DOHH2 (cell line): Measurements from ENCODE around the gene GCKR.

Experiments used
- H3F3A ChIP-seq: fragments of 200-600 bp; sonication (generic), shearing (Covaris generic); 2 replicates; pipeline ENCODE4 v1.6.0; 2016; ENCODE audit warnings: antibody characterized with exemption, mild to moderate bottlenecking; ENCODE audit not compliant: control insufficient read depth, insufficient read depth
- H3K27ac ChIP-seq: fragments of 200-600 bp; sonication (generic); 2 replicates; pipeline ENCODE4 v1.5.1; 2014; ENCODE audit warnings: low read depth, mild to moderate bottlenecking, low read length, moderate library complexity
- H3K27me3 ChIP-seq: fragments of 200-600 bp; sonication (generic); 2 replicates; pipeline ENCODE4 v1.6.1; 2014; ENCODE audit warnings: mild to moderate bottlenecking, low read length, mixed read lengths; ENCODE audit not compliant: control insufficient read depth
- H3K36me3 ChIP-seq: fragments of 200-600 bp; sonication (generic); 2 replicates; pipeline ENCODE4 v1.6.1; 2014; ENCODE audit warnings: mild to moderate bottlenecking, low read length, moderate library complexity, mixed read lengths; ENCODE audit not compliant: control insufficient read depth
- H3K4me1 ChIP-seq: fragments of 200-600 bp; sonication (generic); 2 replicates; pipeline ENCODE4 v1.6.1; 2014; ENCODE audit warnings: mild to moderate bottlenecking, low read length, mixed read lengths; ENCODE audit not compliant: control insufficient read depth
- H3K4me2 ChIP-seq: fragments of 200-600 bp; sonication (generic); 2 replicates; pipeline ENCODE4 v1.6.0; 2014; ENCODE audit warnings: mild to moderate bottlenecking, low read length, moderate library complexity
- H3K4me3 ChIP-seq: fragments of 200-600 bp; sonication (generic); 2 replicates; pipeline ENCODE4 v1.5.1; 2014; ENCODE audit warnings: mild to moderate bottlenecking, low read length, mixed read lengths
- H3K79me2 ChIP-seq: fragments of 200-600 bp; sonication (generic); 2 replicates; pipeline ENCODE4 v1.6.1; 2014; ENCODE audit warnings: mild to moderate bottlenecking, low read length, mixed read lengths; ENCODE audit not compliant: control insufficient read depth
- H3K9me2 ChIP-seq: fragments of 200-600 bp; sonication (generic); replicated peaks from 2 replicates; pipeline ENCODE4 v1.6.1; 2014; ENCODE audit warnings: mild to moderate bottlenecking, low read length, mixed read lengths; ENCODE audit not compliant: control insufficient read depth
- H3K9me3 ChIP-seq: fragments of 200-600 bp; sonication (generic); 2 replicates; pipeline ENCODE4 v1.6.1; 2014; ENCODE audit warnings: antibody characterized with exemption, low read length, mixed read lengths; ENCODE audit not compliant: control insufficient read depth, insufficient read depth
- H4K20me1 ChIP-seq: fragments of 200-600 bp; sonication (generic); 2 replicates; pipeline ENCODE4 v1.6.0; 2014; ENCODE audit warnings: low read depth, mild to moderate bottlenecking, antibody characterized with exemption, low read length, moderate library complexity; ENCODE audit not compliant: control insufficient read depth, insufficient read depth
- EZH2phosphoT487 ChIP-seq: fragments of 200-600 bp; sonication (generic); IDR thresholded peaks from 2 replicates; pipeline ENCODE4 v1.6.1; 2017; ENCODE audit warnings: borderline replicate concordance, mild to moderate bottlenecking, antibody characterized with exemption, low read length, moderate library complexity, mixed read lengths
- TF ChIP-seq, protein P1 (sequence below): fragments of 200-600 bp; sonication (generic); IDR thresholded peaks from one replicate; pipeline ENCODE4 v1.5.1; 2014; ENCODE audit warnings: antibody characterized with exemption, mild to moderate bottlenecking, low read depth, low read length; ENCODE audit not compliant: poor library complexity, severe bottlenecking

Gene GCKR

DNA sequence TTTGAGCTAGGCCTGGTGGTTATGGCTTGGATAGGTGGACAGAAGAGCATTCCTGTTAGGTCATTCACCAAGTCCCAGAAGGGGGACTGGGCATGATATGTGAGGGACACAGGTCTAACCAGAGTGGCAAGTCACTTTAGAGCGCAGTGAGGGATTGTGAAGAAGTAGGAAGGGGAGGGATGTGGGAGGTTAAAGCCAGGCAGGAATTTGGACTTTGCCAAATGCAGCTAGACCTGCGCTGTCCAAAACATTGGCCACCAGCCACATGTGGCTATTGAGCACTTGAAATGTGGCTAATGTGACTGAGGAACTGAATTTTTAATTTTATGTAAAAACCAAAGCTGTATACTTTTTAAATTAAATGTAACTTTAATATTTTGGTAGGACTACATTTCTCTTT is 23.7 kb downstream of the GCKR start:
- Histone ChIP-seq H4K20me1 (no peaks in the 10 kb centered on the region), H3K27me3 (no peaks in the 10 kb centered on the region), H3K4me1 (no peaks in the 10 kb centered on the region), H3K36me3 (no peaks in the 10 kb centered on the region), H3K79me2 (no peaks in the 10 kb centered on the region), H3K9me3 (no peaks in the 10 kb centered on the region), H3K9me2 (no peaks in the 10 kb centered on the region), H3F3A (no peaks in the 10 kb centered on the region), H3K4me3 (no peak overlapping the region), H3K4me2 (no peak overlapping the region), H3K27ac (no peak overlapping the region)
- no peak for TF ChIP-seq EZH2phosphoT487
- TF ChIP-seq, protein P1, sequence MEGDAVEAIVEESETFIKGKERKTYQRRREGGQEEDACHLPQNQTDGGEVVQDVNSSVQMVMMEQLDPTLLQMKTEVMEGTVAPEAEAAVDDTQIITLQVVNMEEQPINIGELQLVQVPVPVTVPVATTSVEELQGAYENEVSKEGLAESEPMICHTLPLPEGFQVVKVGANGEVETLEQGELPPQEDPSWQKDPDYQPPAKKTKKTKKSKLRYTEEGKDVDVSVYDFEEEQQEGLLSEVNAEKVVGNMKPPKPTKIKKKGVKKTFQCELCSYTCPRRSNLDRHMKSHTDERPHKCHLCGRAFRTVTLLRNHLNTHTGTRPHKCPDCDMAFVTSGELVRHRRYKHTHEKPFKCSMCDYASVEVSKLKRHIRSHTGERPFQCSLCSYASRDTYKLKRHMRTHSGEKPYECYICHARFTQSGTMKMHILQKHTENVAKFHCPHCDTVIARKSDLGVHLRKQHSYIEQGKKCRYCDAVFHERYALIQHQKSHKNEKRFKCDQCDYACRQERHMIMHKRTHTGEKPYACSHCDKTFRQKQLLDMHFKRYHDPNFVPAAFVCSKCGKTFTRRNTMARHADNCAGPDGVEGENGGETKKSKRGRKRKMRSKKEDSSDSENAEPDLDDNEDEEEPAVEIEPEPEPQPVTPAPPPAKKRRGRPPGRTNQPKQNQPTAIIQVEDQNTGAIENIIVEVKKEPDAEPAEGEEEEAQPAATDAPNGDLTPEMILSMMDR, result no peak

DNA sequence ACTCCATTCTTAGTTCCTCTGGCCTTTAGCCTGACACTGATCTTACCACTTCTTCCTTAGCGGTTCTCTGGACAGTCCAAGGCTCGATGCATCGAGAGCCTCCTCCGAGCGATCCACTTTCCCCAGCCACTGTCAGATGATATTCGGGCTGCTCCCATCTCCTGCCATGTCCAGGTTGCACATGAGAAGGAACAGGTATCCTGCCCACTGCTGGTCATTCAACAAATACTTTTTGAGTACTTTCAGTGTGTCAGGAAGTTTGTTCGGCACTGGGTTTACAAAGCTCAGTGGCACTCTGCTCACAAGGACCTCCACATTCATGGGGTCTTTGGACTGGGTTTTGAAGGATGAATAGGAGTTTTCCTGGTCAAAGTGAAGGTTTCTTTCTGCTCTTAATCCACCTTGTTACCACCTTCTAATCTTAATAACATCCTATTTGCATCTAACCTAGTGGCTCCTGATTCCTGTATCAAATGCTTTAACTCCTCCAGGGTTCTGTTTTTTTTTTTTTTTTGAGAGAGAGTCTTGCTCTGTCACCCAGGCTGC is 25.8 kb downstream of the GCKR start:
- H3K9me2 ChIP-seq, result no peaks in the 10 kb centered on the region
- no peaks in the 10 kb centered on the region for H3K79me2 ChIP-seq
- H3K4me1 ChIP-seq, result no peaks in the 10 kb centered on the region
- H4K20me1 ChIP-seq, result no peaks in the 10 kb centered on the region
- H3K27me3 ChIP-seq, result no peaks in the 10 kb centered on the region
- no peaks in the 10 kb centered on the region for H3F3A ChIP-seq
- no peak overlapping the region for H3K27ac ChIP-seq
- no peaks in the 10 kb centered on the region for H3K36me3 ChIP-seq
- no peaks in the 10 kb centered on the region for H3K9me3 ChIP-seq
- no peak overlapping the region for H3K4me2 ChIP-seq
- no peak overlapping the region for H3K4me3 ChIP-seq
- TF ChIP-seq, protein P1, result no peak
- no peak for TF ChIP-seq EZH2phosphoT487

DNA sequence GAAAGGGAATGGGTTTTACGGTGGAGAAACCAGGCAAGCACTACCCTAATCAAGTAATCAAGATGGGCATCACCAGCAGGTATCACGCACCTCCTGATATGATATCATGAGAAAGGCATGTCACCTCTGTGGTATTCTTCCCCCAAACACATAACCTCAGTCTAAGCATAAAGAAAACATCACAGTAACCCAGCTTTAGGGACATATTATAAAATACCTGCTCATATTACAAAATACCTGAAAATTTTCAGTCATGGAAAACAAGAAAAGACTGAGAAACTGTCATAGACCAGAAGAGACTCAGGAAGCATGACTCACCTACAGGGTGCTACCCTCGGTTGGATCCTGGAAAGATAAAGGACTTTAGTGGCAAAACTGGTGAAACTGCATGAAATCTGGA is 30.5 kb downstream of the GCKR start:
- Histone ChIP-seq H3K9me2 (no peaks in the 10 kb centered on the region), H3K79me2 (no peaks in the 10 kb centered on the region), H3K27ac (no peak overlapping the region), H3K4me3 (no peak overlapping the region), H3K9me3 (no peaks in the 10 kb centered on the region), H3F3A (no peaks in the 10 kb centered on the region), H4K20me1 (no peaks in the 10 kb centered on the region), H3K36me3 (no peaks in the 10 kb centered on the region), H3K27me3 (0 out of 2 replicates have a peak, but pooled peaks cover 3% of the 10 kb centered on the region), H3K4me1 (no peaks in the 10 kb centered on the region), H3K4me2 (no peak overlapping the region)
- TF ChIP-seq, protein P1, result no peak
- TF ChIP-seq EZH2phosphoT487, result no peak
